ENCODE data around the gene PHACTR1.

- TF ChIP-seq CTCF (conservative IDR thresholded peaks at IDR 0.05 in 1 of 2, IDR thresholded peaks at IDR 0.05 in 1 of 2; ENCODE audit: low read depth in 1 of 2, low read length in 2 of 2), result peak in 1 of 2 donors; percentile 8
- no peak for TF ChIP-seq EZH2 (IDR thresholded peaks at IDR 0.05; ENCODE audit: low read length, missing control alignments)
Observed at GRCh38 chr6:13300643-13301590, 584.4 kb downstream of the PHACTR1 start.

Data from fibroblast of lung (primary cell).